Trophoblast cell (in vitro differentiated cells and primary cell): Measurements from ENCODE around the gene NKD1. TPM values are rescaled to one million over a fixed set of nuclear protein-coding genes. Genes with fewer than 3 reads are reported as not detected.
A peak's percentile ranks its signal among the peaks of the same experiment; 100 is the strongest.

Source experiments
- DNase-seq, 2 donors: peaks; one replicate each; pipeline ENCODE4 v3.0.0-alpha.2; 2016
- H2AFZ ChIP-seq: 2 replicates; pipeline ENCODE4 v1.6.1; 2013; ENCODE audit warnings: low read length, moderate library complexity, mild to moderate bottlenecking; ENCODE audit not compliant: insufficient read depth, poor library complexity
- H2AK5ac ChIP-seq: 2 replicates; pipeline ENCODE4 v1.6.1; 2013; ENCODE audit warnings: mild to moderate bottlenecking, low read length
- H2BK120ac ChIP-seq: 2 replicates; pipeline ENCODE4 v1.6.1; 2013; ENCODE audit warnings: low read length, mild to moderate bottlenecking, moderate library complexity; ENCODE audit not compliant: insufficient read depth, poor library complexity
- H2BK12ac ChIP-seq: 2 replicates; pipeline ENCODE4 v1.6.1; 2013; ENCODE audit warnings: mild to moderate bottlenecking, low read length, moderate library complexity
- H2BK5ac ChIP-seq: 2 replicates; pipeline ENCODE4 v1.6.1; 2013; ENCODE audit warnings: low read length, low read depth, moderate library complexity, mild to moderate bottlenecking; ENCODE audit not compliant: poor library complexity
- H3K14ac ChIP-seq: 2 replicates; pipeline ENCODE4 v1.6.1; 2013; ENCODE audit warnings: mild to moderate bottlenecking, low read length
- H3K18ac ChIP-seq: 2 replicates; pipeline ENCODE4 v1.6.1; 2013; ENCODE audit warnings: mild to moderate bottlenecking, low read length
- H3K23ac ChIP-seq: 2 replicates; pipeline ENCODE4 v1.6.1; 2013; ENCODE audit warnings: low read length
- H3K27ac ChIP-seq: 2 replicates; pipeline ENCODE4 v1.5.1; 2013; ENCODE audit warnings: low read depth, mild to moderate bottlenecking, inconsistent platforms, low read length, moderate library complexity
- H3K27me3 ChIP-seq: 2 replicates; pipeline ENCODE4 v1.6.1; 2013; ENCODE audit warnings: inconsistent platforms, mild to moderate bottlenecking, low read length, moderate library complexity; ENCODE audit not compliant: insufficient read depth
- H3K36me3 ChIP-seq, 2 experiments: 1 replicate in 1 of 2; 2 replicates in 1 of 2; pipeline ENCODE4 v1.6.1; 2013; ENCODE audit warnings: low read length in 2 of 2, mild to moderate bottlenecking in 2 of 2, moderate library complexity in 1 of 2; ENCODE audit not compliant: insufficient read depth in 2 of 2, control insufficient read depth in 1 of 2
- H3K4ac ChIP-seq: 2 replicates; pipeline ENCODE4 v1.6.1; 2013; ENCODE audit warnings: low read depth, mild to moderate bottlenecking, low read length, moderate library complexity
- H3K4me1 ChIP-seq, 2 experiments: 1 replicate in 1 of 2; 2 replicates in 1 of 2; pipeline ENCODE4 v1.6.1; 2013; ENCODE audit warnings: low read length in 2 of 2, mild to moderate bottlenecking in 2 of 2, moderate library complexity in 1 of 2; ENCODE audit not compliant: insufficient read depth in 2 of 2, control insufficient read depth in 1 of 2
- H3K4me2 ChIP-seq: 2 replicates; pipeline ENCODE4 v1.6.1; 2013; ENCODE audit warnings: inconsistent platforms, mild to moderate bottlenecking, low read length, moderate library complexity
- H3K4me3 ChIP-seq: 2 replicates; pipeline ENCODE4 v1.5.1; 2013; ENCODE audit warnings: mild to moderate bottlenecking, low read depth, low read length, inconsistent platforms
- H3K79me1 ChIP-seq: one replicate; pipeline ENCODE4 v1.6.1; 2013; ENCODE audit warnings: low read length
- H3K79me2 ChIP-seq: 2 replicates; pipeline ENCODE4 v1.6.1; 2013; ENCODE audit warnings: low read length, mild to moderate bottlenecking; ENCODE audit not compliant: control insufficient read depth, insufficient read depth, poor library complexity
- H3K9ac ChIP-seq: 2 replicates; pipeline ENCODE4 v1.6.1; 2013; ENCODE audit warnings: mild to moderate bottlenecking, low read length
- H3K9me3 ChIP-seq: 2 replicates; pipeline ENCODE4 v1.6.1; 2013; ENCODE audit warnings: low read depth, mild to moderate bottlenecking, control low read depth, inconsistent platforms, low read length; ENCODE audit not compliant: insufficient read depth
- H4K12ac ChIP-seq: 2 replicates; pipeline ENCODE4 v1.6.1; 2013; ENCODE audit warnings: low read depth, mild to moderate bottlenecking, low read length, moderate library complexity
- H4K8ac ChIP-seq: 2 replicates; pipeline ENCODE4 v1.6.1; 2013; ENCODE audit warnings: low read depth, mild to moderate bottlenecking, low read length, moderate library complexity
- H4K91ac ChIP-seq: one replicate; pipeline ENCODE4 v1.6.1; 2013; ENCODE audit warnings: low read depth, mild to moderate bottlenecking, low read length, moderate library complexity
- WGBS: extraction: QIAGEN DNeasy Blood & Tissue Kit; methylation state at CpG from one replicate; pipeline ENCODE4 v1.1.7; 2013; ENCODE audit warnings: missing lambda C conversion rate; ENCODE audit not compliant: insufficient read length, insufficient coverage; ENCODE audit errors: extremely low coverage; 5-methylcytosine and 5-hydroxymethylcytosine counted together
- polyA plus RNA-seq: library from polyadenylated mRNA; stranded (reverse); fragments of 200-250 nt; gene quantifications from 2 replicates; pipeline ENCODE4 v1.2.3, GENCODE V29; 2013

The NKD1 gene, protein sequence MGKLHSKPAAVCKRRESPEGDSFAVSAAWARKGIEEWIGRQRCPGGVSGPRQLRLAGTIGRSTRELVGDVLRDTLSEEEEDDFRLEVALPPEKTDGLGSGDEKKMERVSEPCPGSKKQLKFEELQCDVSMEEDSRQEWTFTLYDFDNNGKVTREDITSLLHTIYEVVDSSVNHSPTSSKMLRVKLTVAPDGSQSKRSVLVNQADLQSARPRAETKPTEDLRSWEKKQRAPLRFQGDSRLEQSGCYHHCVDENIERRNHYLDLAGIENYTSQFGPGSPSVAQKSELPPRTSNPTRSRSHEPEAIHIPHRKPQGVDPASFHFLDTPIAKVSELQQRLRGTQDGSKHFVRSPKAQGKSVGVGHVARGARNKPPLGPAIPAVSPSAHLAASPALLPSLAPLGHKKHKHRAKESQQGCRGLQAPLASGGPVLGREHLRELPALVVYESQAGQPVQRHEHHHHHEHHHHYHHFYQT
- polyA plus RNA-seq, result 4.0 and 4.5 TPM in 2 replicates

DNA sequence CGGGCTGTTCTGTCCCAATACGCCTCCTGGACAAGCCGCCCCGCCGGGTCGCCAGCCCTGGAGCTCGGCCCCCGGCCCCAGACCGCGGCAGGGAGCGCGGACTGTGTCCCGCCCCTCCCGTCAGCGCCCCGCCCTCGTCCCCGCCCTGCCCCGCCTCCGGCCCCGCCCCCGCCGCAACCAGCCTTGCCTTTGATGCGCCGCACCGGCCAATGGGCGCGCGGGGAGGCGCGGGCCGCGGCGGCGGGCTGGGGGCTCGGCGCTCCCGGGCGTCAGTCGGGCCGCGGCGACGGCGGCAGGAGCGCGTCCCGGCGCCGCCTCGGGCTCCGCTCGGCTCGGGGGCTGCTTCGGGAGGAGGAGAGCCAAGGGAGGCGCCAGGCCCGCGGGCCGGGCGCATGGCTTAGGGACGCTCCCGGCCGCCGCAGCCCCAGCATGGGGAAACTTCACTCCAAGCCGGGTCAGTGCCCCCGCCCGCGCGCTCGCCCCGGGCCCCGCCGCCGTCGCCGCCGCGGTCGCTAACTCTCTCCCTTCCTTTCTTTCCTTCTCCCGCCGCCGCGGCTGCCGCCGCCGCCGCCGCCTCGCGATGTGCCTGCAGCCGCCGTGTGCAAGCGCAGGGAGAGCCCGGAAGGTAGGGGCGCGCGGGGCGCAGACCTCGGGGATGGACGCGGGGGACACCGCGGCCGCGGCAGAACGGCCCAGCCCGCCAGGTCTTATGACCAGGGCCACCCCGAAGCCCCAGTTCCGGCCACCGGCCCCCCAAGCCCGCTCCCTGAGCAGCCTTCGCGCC lies at the start of gene NKD1:
TSS of gene NKD1 (plus strand) at position 272 of the 784 bp plus-strand sequence. CDS start at position 430, 158 bp downstream.
- H4K8ac ChIP-seq, result peak within 1 kb of the TSS; percentile 24
- peaks cover 11% of the 10 kb centered on the region for H3K27me3 ChIP-seq
- peak within 1 kb of the TSS; percentile 55 for H2AFZ ChIP-seq
- no peak within 1 kb of the TSS for H2BK120ac ChIP-seq
- no CpG with 5 or more reads among the region's 113 CpGs for WGBS
- no peak within 1 kb of the TSS for H2AK5ac ChIP-seq
- peak within 1 kb of the TSS; percentile 74 for H2BK12ac ChIP-seq
- H4K12ac ChIP-seq, result peak within 1 kb of the TSS; percentile 14
- peak; percentile 41 to 74 for DNase-seq
- H3K4me3 ChIP-seq, result peak within 1 kb of the TSS; percentile 78
- peak within 1 kb of the TSS; percentile 98 for H3K4me2 ChIP-seq
- H2BK5ac ChIP-seq, result no peak within 1 kb of the TSS
- peak within 1 kb of the TSS; percentile 77 for H3K14ac ChIP-seq
- H4K91ac ChIP-seq, result peak within 1 kb of the TSS; percentile 31
- H3K36me3 ChIP-seq, result no peaks in the 10 kb centered on the region
- H3K18ac ChIP-seq, result peak within 1 kb of the TSS; percentile 71
- no peaks in the 10 kb centered on the region for H3K9me3 ChIP-seq
- H3K27ac ChIP-seq, result no peak within 1 kb of the TSS
- no peaks in the 10 kb centered on the region for H3K79me2 ChIP-seq
- H3K23ac ChIP-seq, result no peak within 1 kb of the TSS
- H3K4me1 ChIP-seq, result peaks cover 4 to 5% of the 10 kb centered on the region in 2 experiments
- H3K79me1 ChIP-seq, result peaks cover 5% of the 10 kb centered on the region
- H3K4ac ChIP-seq, result no peak within 1 kb of the TSS
- peak within 1 kb of the TSS; percentile 37 for H3K9ac ChIP-seq

DNA sequence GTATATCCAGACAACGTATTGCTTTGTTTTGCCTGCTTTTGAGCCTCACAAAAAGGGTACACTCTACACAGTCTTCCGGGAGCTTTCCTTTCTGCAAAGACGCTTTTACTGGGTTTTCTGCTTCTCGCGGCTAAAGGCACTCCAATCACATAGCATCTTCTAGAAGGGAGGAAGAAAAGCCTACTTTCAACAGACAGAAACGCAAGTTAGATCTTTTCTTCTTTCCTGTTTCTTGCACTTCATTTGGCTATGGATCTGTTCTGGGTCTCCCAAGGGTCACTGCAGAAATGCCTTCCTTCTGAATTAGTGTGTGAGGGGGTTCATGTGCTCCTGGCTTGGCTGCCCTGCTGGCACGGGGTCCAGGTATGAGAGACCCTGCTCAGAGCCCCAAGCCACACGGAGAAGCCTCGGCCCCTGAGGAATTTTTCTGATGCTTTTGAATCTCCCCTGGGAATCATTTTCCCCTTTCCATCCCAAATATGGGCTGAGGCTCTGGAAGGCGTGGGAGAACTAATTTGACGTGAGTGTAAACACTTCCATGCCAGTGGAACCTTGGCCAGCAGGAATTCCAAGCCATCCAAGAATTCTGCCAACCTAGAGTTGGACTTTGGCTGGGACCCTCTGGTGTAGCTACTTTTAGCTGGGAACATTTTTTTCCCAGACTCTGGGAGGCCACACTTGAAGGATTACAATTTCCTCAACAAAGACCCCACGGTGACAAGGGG lies 49.6 kb upstream of the NKD1 start:
- H4K12ac ChIP-seq, result no peak overlapping the region
- no peak overlapping the region for H4K8ac ChIP-seq
- no peaks in the 10 kb centered on the region for H3K79me2 ChIP-seq
- no peak overlapping the region for H2BK12ac ChIP-seq
- no peak overlapping the region for H3K4me2 ChIP-seq
- H3K27me3 ChIP-seq, result no peaks in the 10 kb centered on the region
- H3K4me1 ChIP-seq, result no peaks in the 10 kb centered on the region
- H3K27ac ChIP-seq, result no peak overlapping the region
- H4K91ac ChIP-seq, result no peak overlapping the region
- H2BK120ac ChIP-seq, result no peak overlapping the region
- H2BK5ac ChIP-seq, result no peak overlapping the region
- H2AFZ ChIP-seq, result no peak overlapping the region
- H2AK5ac ChIP-seq, result no peak overlapping the region
- WGBS, result no CpG with 5 or more reads among the region's 12 CpGs
- H3K79me1 ChIP-seq, result no peaks in the 10 kb centered on the region
- no peak for DNase-seq
- H3K9ac ChIP-seq, result no peak overlapping the region
- H3K9me3 ChIP-seq, result no peaks in the 10 kb centered on the region
- H3K36me3 ChIP-seq, result no peaks in the 10 kb centered on the region
- no peak overlapping the region for H3K23ac ChIP-seq
- H3K14ac ChIP-seq, result no peak overlapping the region
- no peak overlapping the region for H3K18ac ChIP-seq
- H3K4ac ChIP-seq, result no peak overlapping the region
- no peak overlapping the region for H3K4me3 ChIP-seq

DNA sequence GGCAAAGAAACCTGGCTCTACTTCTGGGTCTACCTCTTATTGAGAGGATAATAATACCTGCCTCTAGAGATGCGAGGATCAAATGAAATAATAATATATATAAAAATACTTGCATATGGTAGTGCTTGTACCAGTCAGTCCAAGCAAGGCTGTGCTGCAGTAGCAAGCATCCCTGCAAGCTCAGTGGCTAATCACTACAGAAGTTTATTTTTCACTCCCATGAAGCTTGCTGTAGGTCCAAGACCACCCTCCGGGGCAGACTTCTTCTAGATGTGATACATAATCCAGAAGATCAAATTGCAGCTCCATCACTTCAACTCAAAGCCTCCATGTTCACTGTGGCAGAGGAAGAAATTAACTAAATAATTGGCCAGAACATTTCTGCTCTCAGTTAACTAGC lies 48.9 kb upstream of the NKD1 start:
- no peak overlapping the region for H4K8ac ChIP-seq
- H4K12ac ChIP-seq, result no peak overlapping the region
- H3K18ac ChIP-seq, result no peak overlapping the region
- no peak for DNase-seq
- H2AFZ ChIP-seq, result no peak overlapping the region
- H3K14ac ChIP-seq, result no peak overlapping the region
- H3K4me1 ChIP-seq, result no peaks in the 10 kb centered on the region
- H2BK5ac ChIP-seq, result no peak overlapping the region
- no peak overlapping the region for H3K27ac ChIP-seq
- H2AK5ac ChIP-seq, result no peak overlapping the region
- no peak overlapping the region for H3K4me3 ChIP-seq
- no peaks in the 10 kb centered on the region for H3K27me3 ChIP-seq
- H2BK120ac ChIP-seq, result no peak overlapping the region
- no peaks in the 10 kb centered on the region for H3K9me3 ChIP-seq
- H2BK12ac ChIP-seq, result no peak overlapping the region
- H3K79me1 ChIP-seq, result no peaks in the 10 kb centered on the region
- no peak overlapping the region for H4K91ac ChIP-seq
- H3K23ac ChIP-seq, result no peak overlapping the region
- no peaks in the 10 kb centered on the region for H3K36me3 ChIP-seq
- H3K4me2 ChIP-seq, result no peak overlapping the region
- no CpG with 5 or more reads among the region's 2 CpGs for WGBS
- H3K9ac ChIP-seq, result no peak overlapping the region
- no peak overlapping the region for H3K4ac ChIP-seq
- H3K79me2 ChIP-seq, result no peaks in the 10 kb centered on the region

DNA sequence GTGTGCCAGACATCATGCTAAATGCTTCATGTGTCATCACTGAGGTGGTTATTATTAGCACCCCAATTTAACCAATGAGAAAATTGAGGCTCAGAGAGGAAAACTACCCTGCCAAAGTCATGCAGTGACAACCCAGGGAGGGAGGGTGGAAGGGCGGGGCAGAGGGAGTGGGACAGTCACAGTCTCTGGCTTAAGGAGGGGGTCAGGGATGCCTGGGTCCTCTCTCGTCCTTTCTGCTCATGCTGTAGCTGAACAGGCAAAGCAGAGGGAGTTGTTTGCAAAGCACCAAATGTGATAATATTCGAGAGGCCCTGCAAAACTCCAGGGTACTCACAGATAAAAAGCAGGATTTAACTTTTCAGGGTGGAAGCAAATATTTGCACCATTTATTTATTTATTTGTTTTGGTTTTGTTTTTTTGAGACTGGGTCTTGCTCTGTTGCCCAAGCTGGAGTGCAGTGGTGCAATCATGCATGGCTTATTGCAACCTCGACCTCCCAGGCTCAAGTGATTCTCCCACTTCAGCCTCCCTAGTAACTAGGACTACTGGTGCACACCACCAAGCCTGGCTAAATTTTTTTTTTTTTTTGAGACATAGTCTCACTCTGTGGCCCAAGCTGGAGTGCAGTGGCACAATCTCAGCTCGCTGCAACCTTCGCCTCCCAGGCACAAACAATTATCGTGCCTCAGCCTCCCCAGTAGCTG lies 47.9 kb upstream of the NKD1 start:
- Histone ChIP-seq H2BK120ac (no peak overlapping the region), H2BK5ac (no peak overlapping the region), H4K91ac (no peak overlapping the region), H3K18ac (no peak overlapping the region), H3K4me3 (no peak overlapping the region), H3K79me1 (no peaks in the 10 kb centered on the region), H3K27me3 (no peaks in the 10 kb centered on the region), H2AFZ (no peak overlapping the region), H3K4me2 (no peak overlapping the region), H3K79me2 (no peaks in the 10 kb centered on the region), H2AK5ac (no peak overlapping the region), H4K8ac (no peak overlapping the region), H3K4ac (no peak overlapping the region), H3K9ac (no peak overlapping the region), H3K4me1 (no peaks in the 10 kb centered on the region), H3K9me3 (no peaks in the 10 kb centered on the region), H3K27ac (no peak overlapping the region), H2BK12ac (no peak overlapping the region), H3K36me3 (no peaks in the 10 kb centered on the region), H4K12ac (no peak overlapping the region), H3K14ac (no peak overlapping the region), H3K23ac (no peak overlapping the region)
- DNase-seq, result no peak
- no CpG with 5 or more reads among the region's 7 CpGs for WGBS
